ENCODE measurements around the gene DEGS2.

DNA sequence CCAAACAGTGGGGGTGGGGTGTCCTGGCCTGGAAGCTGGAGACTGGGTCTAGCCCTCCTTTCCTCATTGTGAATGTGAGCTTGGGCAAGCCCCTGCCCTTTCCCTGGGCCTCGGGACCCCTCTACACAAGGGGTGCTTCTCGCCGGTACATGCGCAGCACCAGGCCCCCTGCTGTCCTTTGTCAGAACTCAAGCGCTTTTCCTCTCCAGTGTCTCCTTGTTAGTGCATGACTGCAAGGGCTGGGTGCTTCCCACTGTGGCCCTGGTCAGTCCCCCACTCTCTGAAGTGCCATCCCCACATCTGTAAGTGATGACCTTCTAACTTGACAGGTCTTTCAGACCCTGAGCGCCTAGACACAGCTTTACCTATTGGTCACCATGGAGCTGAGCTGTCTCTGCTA, 44.2 kb downstream of the DEGS2 start:
- TF ChIP-seq EZH2 (IDR thresholded peaks at IDR 0.05; ENCODE audit: borderline replicate concordance, low read length), result no peak
- TF ChIP-seq, protein P1, sequence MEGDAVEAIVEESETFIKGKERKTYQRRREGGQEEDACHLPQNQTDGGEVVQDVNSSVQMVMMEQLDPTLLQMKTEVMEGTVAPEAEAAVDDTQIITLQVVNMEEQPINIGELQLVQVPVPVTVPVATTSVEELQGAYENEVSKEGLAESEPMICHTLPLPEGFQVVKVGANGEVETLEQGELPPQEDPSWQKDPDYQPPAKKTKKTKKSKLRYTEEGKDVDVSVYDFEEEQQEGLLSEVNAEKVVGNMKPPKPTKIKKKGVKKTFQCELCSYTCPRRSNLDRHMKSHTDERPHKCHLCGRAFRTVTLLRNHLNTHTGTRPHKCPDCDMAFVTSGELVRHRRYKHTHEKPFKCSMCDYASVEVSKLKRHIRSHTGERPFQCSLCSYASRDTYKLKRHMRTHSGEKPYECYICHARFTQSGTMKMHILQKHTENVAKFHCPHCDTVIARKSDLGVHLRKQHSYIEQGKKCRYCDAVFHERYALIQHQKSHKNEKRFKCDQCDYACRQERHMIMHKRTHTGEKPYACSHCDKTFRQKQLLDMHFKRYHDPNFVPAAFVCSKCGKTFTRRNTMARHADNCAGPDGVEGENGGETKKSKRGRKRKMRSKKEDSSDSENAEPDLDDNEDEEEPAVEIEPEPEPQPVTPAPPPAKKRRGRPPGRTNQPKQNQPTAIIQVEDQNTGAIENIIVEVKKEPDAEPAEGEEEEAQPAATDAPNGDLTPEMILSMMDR (conservative IDR thresholded peaks at IDR 0.05 in 1 of 2, IDR thresholded peaks at IDR 0.05 in 1 of 2; ENCODE audit: extremely low read depth in 1 of 2, insufficient read depth in 1 of 2, low read depth in 1 of 2, low read length in 2 of 2), result no peak
